OCI-LY1 (cell line): ENCODE measurements around the gene TMEM126A.
"Not testable (repeated sequence)": the region's sequence is repeated elsewhere in the genome, so short reads cannot be mapped to it uniquely, and the experiment has no call there.

ENCODE experiments used
- H2AFZ ChIP-seq: fragments of 200-600 bp; sonication (generic), shearing (Covaris generic); 2 replicates; pipeline ENCODE4 v1.6.0; 2014; ENCODE audit warnings: antibody characterized with exemption, mild to moderate bottlenecking, low read length
- H3F3A ChIP-seq: fragments of 200-600 bp; sonication (generic), shearing (Covaris generic); 2 replicates; pipeline ENCODE4 v1.6.0; 2014; ENCODE audit warnings: mild to moderate bottlenecking, antibody characterized with exemption, low read length, moderate library complexity; ENCODE audit not compliant: insufficient read depth
- H3K27ac ChIP-seq: fragments of 200-600 bp; sonication (generic); 2 replicates; pipeline ENCODE4 v1.5.1; 2014; ENCODE audit warnings: low read length, mixed run types, mild to moderate bottlenecking, low read depth; ENCODE audit not compliant: poor library complexity, severe bottlenecking
- H3K27me3 ChIP-seq: fragments of 200-600 bp; sonication (generic); 2 replicates; pipeline ENCODE4 v1.6.0; 2014; ENCODE audit warnings: antibody characterized with exemption, mild to moderate bottlenecking, low read length, moderate library complexity; ENCODE audit not compliant: insufficient read depth
- H3K36me3 ChIP-seq: fragments of 200-600 bp; sonication (generic); 2 replicates; pipeline ENCODE4 v1.6.1; 2014; ENCODE audit warnings: mild to moderate bottlenecking, antibody characterized with exemption, low read length, moderate library complexity, mixed read lengths; ENCODE audit not compliant: insufficient read depth
- H3K4me1 ChIP-seq: fragments of 200-600 bp; sonication (generic); 2 replicates; pipeline ENCODE4 v1.5.1; 2014; ENCODE audit warnings: mild to moderate bottlenecking, low read length, moderate library complexity; ENCODE audit not compliant: insufficient read depth, severe bottlenecking
- H3K4me2 ChIP-seq: fragments of 200-600 bp; sonication (generic), shearing (Covaris generic); 2 replicates; pipeline ENCODE4 v1.6.1; 2014; ENCODE audit warnings: low read length
- H3K4me3 ChIP-seq: fragments of 200-600 bp; sonication (generic); 2 replicates; pipeline ENCODE4 v1.5.1; 2014; ENCODE audit warnings: low read length, low read depth, mild to moderate bottlenecking, mixed read lengths; ENCODE audit not compliant: poor library complexity, severe bottlenecking
- H3K79me2 ChIP-seq: fragments of 200-600 bp; shearing (Covaris generic); 2 replicates; pipeline ENCODE4 v1.6.1; 2016; ENCODE audit warnings: mixed run types, low read length, mixed read lengths; ENCODE audit not compliant: insufficient read depth
- H3K9ac ChIP-seq: fragments of 200-600 bp; sonication (generic), shearing (Covaris generic); 2 replicates; pipeline ENCODE4 v1.6.1; 2014; ENCODE audit warnings: mild to moderate bottlenecking, low read length, mixed read lengths
- H3K9me2 ChIP-seq: fragments of 200-600 bp; sonication (generic), shearing (Covaris generic); 2 replicates; pipeline ENCODE4 v1.6.1; 2014; ENCODE audit warnings: low read depth, mild to moderate bottlenecking, low read length, mixed read lengths
- H3K9me3 ChIP-seq: fragments of 200-600 bp; shearing (Covaris generic); 2 replicates; pipeline ENCODE4 v1.6.1; 2014; ENCODE audit warnings: low read length, mixed read lengths
- H4K20me1 ChIP-seq: fragments of 200-600 bp; sonication (generic), shearing (Covaris generic); 2 replicates; pipeline ENCODE4 v1.6.0; 2016; ENCODE audit warnings: mild to moderate bottlenecking, low read length; ENCODE audit not compliant: insufficient read depth
- CTCF ChIP-seq: fragments of 200-600 bp; sonication (generic), shearing (Covaris generic); IDR thresholded peaks from 2 replicates; pipeline ENCODE4 v1.5.1; 2017; ENCODE audit warnings: mild to moderate bottlenecking, antibody characterized with exemption, low read length, moderate library complexity, mixed read lengths
- EZH2 ChIP-seq: fragments of 200-600 bp; sonication (generic), shearing (Covaris generic); IDR thresholded peaks from 2 replicates; pipeline ENCODE4 v1.8.0; 2017; ENCODE audit warnings: borderline replicate concordance, mixed run types, mild to moderate bottlenecking, antibody characterized with exemption, low read length, moderate library complexity, mixed read lengths

TMEM126A gene

GRCh38 chr11:85603220-85603619 lies 44.5 kb upstream of the TMEM126A start:
- no peaks in the 10 kb centered on the region; the same call in 1 of the 2 replicates for H3K36me3 ChIP-seq
- H3K79me2 ChIP-seq = no peaks in the 10 kb centered on the region
- H2AFZ ChIP-seq = no peak overlapping the region
- H3K9me2 ChIP-seq = no peaks in the 10 kb centered on the region
- no peak overlapping the region for H3K9ac ChIP-seq
- no peak for TF ChIP-seq EZH2
- no peak for TF ChIP-seq CTCF
- H3K9me3 ChIP-seq = no peaks in the 10 kb centered on the region
- no peak overlapping the region for H3K4me3 ChIP-seq
- H3K27me3 ChIP-seq = no peaks in the 10 kb centered on the region
- H3K4me1 ChIP-seq = no peaks in the 10 kb centered on the region
- H3K4me2 ChIP-seq = no peak overlapping the region
- no peaks in the 10 kb centered on the region for H4K20me1 ChIP-seq
- no peaks in the 10 kb centered on the region for H3F3A ChIP-seq
- no peak overlapping the region for H3K27ac ChIP-seq

- not testable (repeated sequence) for H3K27me3 ChIP-seq, H4K20me1 ChIP-seq, H3K4me1 ChIP-seq, H3K9ac ChIP-seq, H3K36me3 ChIP-seq, H3K4me2 ChIP-seq, H3F3A ChIP-seq, H3K9me3 ChIP-seq, H3K79me2 ChIP-seq, H3K27ac ChIP-seq, H3K4me3 ChIP-seq, H2AFZ ChIP-seq, H3K9me2 ChIP-seq
Observed at GRCh38 chr11:85606237-85606636, 41.5 kb upstream of the TMEM126A start.

- H4K20me1 ChIP-seq, H3K9ac ChIP-seq, H3K27me3 ChIP-seq, H3K79me2 ChIP-seq, H3F3A ChIP-seq, H3K9me2 ChIP-seq, H3K4me2 ChIP-seq, H3K4me3 ChIP-seq, H3K36me3 ChIP-seq, H3K27ac ChIP-seq, H3K9me3 ChIP-seq, H3K4me1 ChIP-seq, H2AFZ ChIP-seq: not testable (repeated sequence)
Observed at GRCh38 chr11:85608621-85609020, 39.1 kb upstream of the TMEM126A start.

- not testable (repeated sequence) for H3K27me3 ChIP-seq, H3K27ac ChIP-seq, H3F3A ChIP-seq, H3K36me3 ChIP-seq, H3K4me1 ChIP-seq, H3K9me3 ChIP-seq, H3K4me2 ChIP-seq, H3K4me3 ChIP-seq, H3K79me2 ChIP-seq, H3K9me2 ChIP-seq, H4K20me1 ChIP-seq, H2AFZ ChIP-seq, H3K9ac ChIP-seq
Observed at GRCh38 chr11:85609286-85609685, 38.5 kb upstream of the TMEM126A start.

GRCh38 chr11:85611643-85612042 lies 36.1 kb upstream of the TMEM126A start:
- H3K79me2 ChIP-seq, H3K27ac ChIP-seq, H3K9me2 ChIP-seq, H4K20me1 ChIP-seq, H2AFZ ChIP-seq, H3K4me2 ChIP-seq, H3K36me3 ChIP-seq, H3K9me3 ChIP-seq, H3K9ac ChIP-seq, H3F3A ChIP-seq, H3K4me3 ChIP-seq, H3K27me3 ChIP-seq, H3K4me1 ChIP-seq: not testable (repeated sequence)
